Body of pancreas (tissue), 4 donors: ENCODE data around the gene APBB1. TPM values are rescaled to one million over a fixed set of nuclear protein-coding genes. Genes with fewer than 3 reads are reported as not detected.

Experiments used
- ATAC-seq: fragments of 150-250 bp; one replicate; pipeline ENCODE4 v1.9.1; 2016
- DNase-seq, 4 donors: peaks; one replicate each; pipeline ENCODE4 v3.0.0-alpha.2; 2019
- H3K27ac ChIP-seq, 4 donors: fragments of 200-600 bp; sonication (generic); 1 replicate in 3 of 4; 2 replicates in 1 of 4; pipeline versions ENCODE4 v1.5.1 to v1.6.1; 2016 to 2019; ENCODE audit warnings: mild to moderate bottlenecking in 1 of 4, mixed read lengths in 1 of 4, moderate library complexity in 1 of 4
- H3K27me3 ChIP-seq, 2 donors: fragments of 200-600 bp; sonication (generic); one replicate each; pipeline ENCODE4 v1.6.0; 2016; ENCODE audit warnings: mild to moderate bottlenecking in 1 of 2
- H3K36me3 ChIP-seq, 2 donors: fragments of 200-600 bp; sonication (generic); replicated peaks in 1 of 2; 2 replicates each; pipeline ENCODE4 v1.5.1; 2016; ENCODE audit warnings: low read depth in 2 of 2; ENCODE audit not compliant: insufficient read depth in 1 of 2
- H3K4me1 ChIP-seq: fragments of 200-600 bp; sonication (generic); one replicate; pipeline ENCODE4 v1.6.0; 2016
- H3K4me3 ChIP-seq, 2 donors: fragments of 200-600 bp; sonication (generic); 1 replicate in 1 of 2; 2 replicates in 1 of 2; pipeline ENCODE4 v1.5.1; 2016 to 2019
- H3K9me3 ChIP-seq, 3 donors: fragments of 200-600 bp; sonication (generic); 1 replicate in 2 of 3; 2 replicates in 1 of 3; pipeline ENCODE4 v1.5.1; 2016
- POLR2A ChIP-seq, 3 donors: fragments of 450-650 bp; IDR thresholded peaks; one replicate each; pipeline ENCODE4 v1.6.1; 2016; ENCODE audit warnings: antibody characterized with exemption in 3 of 3, mild to moderate bottlenecking in 2 of 3
- WGBS, 2 donors: methylation state at CpG; one replicate each; pipeline ENCODE4 v1.1.5; 2017; 5-methylcytosine and 5-hydroxymethylcytosine counted together
- intact Hi-C: fragments of 100-400 bp; cut with DNase I; formaldehyde crosslinking; loops from one replicate; pipeline ENCODE4 v1.15.1; 2023
- total RNA-seq, 2 donors: library from RNA; depleted of rRNA; stranded (reverse); fragments of >200 nt; gene quantifications; one replicate each; pipeline ENCODE4 v1.1.0, GENCODE V29; 2016
- TF ChIP-seq, protein P1 (sequence below), 7 experiments: fragments of 450-650 bp in 4 of 7; fragments of 200-600 bp in 3 of 7; sonication (generic) in 3 of 7; IDR thresholded peaks; one replicate each; pipeline ENCODE4 v1.5.1; 2016 to 2019; ENCODE audit warnings: antibody characterized with exemption in 7 of 7

The APBB1 gene
- total RNA-seq, 2 donors from 2014 or later, result 25.4 to 48.5 TPM

GRCh38 chr11:6437993-6438392 lies 19.1 kb upstream of the APBB1 start:
- Histone ChIP-seq H3K36me3 (no peaks in the 10 kb centered on the region), H3K27ac (no peak overlapping the region), H3K27me3 (no peaks in the 10 kb centered on the region), H3K9me3 (no peaks in the 10 kb centered on the region), H3K4me3 (no peak overlapping the region), H3K4me1 (peaks cover 9% of the 10 kb centered on the region)
- ATAC-seq (no peak), DNase-seq (peak in 1 of 4 donors; percentile 11)
- intact Hi-C loops, result no loop called here
- no peak for TF ChIP-seq POLR2A (IDR thresholded peaks at IDR 0.05)
- TF ChIP-seq, protein P1, sequence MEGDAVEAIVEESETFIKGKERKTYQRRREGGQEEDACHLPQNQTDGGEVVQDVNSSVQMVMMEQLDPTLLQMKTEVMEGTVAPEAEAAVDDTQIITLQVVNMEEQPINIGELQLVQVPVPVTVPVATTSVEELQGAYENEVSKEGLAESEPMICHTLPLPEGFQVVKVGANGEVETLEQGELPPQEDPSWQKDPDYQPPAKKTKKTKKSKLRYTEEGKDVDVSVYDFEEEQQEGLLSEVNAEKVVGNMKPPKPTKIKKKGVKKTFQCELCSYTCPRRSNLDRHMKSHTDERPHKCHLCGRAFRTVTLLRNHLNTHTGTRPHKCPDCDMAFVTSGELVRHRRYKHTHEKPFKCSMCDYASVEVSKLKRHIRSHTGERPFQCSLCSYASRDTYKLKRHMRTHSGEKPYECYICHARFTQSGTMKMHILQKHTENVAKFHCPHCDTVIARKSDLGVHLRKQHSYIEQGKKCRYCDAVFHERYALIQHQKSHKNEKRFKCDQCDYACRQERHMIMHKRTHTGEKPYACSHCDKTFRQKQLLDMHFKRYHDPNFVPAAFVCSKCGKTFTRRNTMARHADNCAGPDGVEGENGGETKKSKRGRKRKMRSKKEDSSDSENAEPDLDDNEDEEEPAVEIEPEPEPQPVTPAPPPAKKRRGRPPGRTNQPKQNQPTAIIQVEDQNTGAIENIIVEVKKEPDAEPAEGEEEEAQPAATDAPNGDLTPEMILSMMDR (IDR thresholded peaks at IDR 0.05), result no peak
- WGBS, 2 donors, result 49 to 55% methylated on average over 3 of the region's 3 CpGs

- H3K9me3 ChIP-seq, result no peaks in the 10 kb centered on the region
- intact Hi-C loops, result no loop called here
- H3K27ac ChIP-seq, result no peak overlapping the region
- peaks cover 9% of the 10 kb centered on the region for H3K4me1 ChIP-seq
- TF ChIP-seq POLR2A (IDR thresholded peaks at IDR 0.05), result no peak
- TF ChIP-seq, protein P1 (IDR thresholded peaks at IDR 0.05), result no peak
- no peak for DNase-seq
- no peak overlapping the region for H3K4me3 ChIP-seq
- ATAC-seq, result no peak
- H3K27me3 ChIP-seq, result no peaks in the 10 kb centered on the region
- 86 to 89% methylated on average over 8 to 12 of the region's 12 CpGs for WGBS, 2 donors
- H3K36me3 ChIP-seq, result no peaks in the 10 kb centered on the region
These were observed 18.5 kb upstream of the APBB1 start for GRCh38 chr11:6437423-6437822.

DNA sequence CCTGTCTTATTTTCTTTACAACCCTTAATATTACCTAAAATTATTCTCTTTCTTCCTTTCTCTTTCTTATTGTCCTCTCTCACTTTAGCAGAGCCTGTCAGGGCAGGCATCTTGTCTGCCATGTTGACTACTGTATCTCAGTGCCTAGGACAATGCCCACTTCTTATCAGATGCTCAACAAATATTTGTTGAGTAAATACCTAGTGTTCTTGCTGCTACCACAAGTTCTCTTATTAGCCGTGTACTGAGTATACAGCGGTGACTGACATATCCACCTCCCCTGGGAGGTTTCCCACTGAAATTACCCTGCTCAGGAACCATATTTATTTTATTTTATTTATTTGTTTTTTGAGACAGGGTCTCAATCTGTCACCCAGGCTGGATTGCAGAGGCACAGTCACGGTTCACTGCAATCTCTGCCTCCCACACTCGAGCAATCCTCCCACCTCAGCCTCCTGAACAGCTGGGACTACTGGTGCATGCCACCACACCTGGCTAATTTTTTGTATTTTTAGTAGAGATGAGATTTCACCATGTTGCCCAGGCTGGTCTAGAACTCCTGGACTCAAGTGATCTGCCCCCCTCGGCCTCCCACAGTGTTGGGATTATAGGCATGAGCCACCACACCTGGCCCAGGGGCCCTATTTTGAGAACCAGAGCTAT lies 15.2 kb upstream of the APBB1 start:
- no peak for DNase-seq
- H3K4me1 ChIP-seq, result no peaks in the 10 kb centered on the region
- no peaks in the 10 kb centered on the region for H3K27me3 ChIP-seq
- no peak for TF ChIP-seq POLR2A (IDR thresholded peaks at IDR 0.05)
- TF ChIP-seq, protein P1 (IDR thresholded peaks at IDR 0.05), result no peak
- H3K27ac ChIP-seq, result no peak overlapping the region
- 46 to 48% methylated on average over 4 to 5 of the region's 5 CpGs for WGBS, 2 donors
- H3K36me3 ChIP-seq, result no peaks in the 10 kb centered on the region
- H3K9me3 ChIP-seq, result no peaks in the 10 kb centered on the region
- H3K4me3 ChIP-seq, result no peak overlapping the region
- ATAC-seq, result no peak
- intact Hi-C loops, result no loop called here

DNA sequence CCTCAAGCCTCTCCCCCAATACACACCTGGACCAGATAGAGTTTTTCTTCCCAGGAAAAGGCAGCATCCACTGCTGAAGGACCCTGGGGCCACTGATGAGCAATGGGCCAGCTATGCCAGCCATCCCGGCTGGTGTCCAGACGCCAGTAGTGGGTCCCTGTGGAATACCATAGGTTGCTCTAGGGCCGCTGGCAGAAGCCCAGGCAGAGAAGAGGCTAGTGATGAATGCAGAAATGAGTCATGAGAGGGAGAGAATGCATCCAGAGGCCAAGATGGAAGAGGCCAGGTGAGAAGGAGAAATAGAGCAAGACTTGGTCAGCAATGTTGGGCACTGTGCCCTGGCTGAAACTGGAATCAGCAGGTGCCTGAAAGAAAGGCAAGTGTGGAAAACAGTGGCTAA lies 13.0 kb upstream of the APBB1 start:
- Histone ChIP-seq H3K9me3 (no peaks in the 10 kb centered on the region), H3K36me3 (no peaks in the 10 kb centered on the region), H3K4me3 (no peak overlapping the region), H3K27ac (no peak overlapping the region), H3K27me3 (no peaks in the 10 kb centered on the region), H3K4me1 (no peaks in the 10 kb centered on the region)
- 84 to 94% methylated on average over 3 of the region's 3 CpGs for WGBS, 2 donors
- ATAC-seq, result no peak
- TF ChIP-seq POLR2A (IDR thresholded peaks at IDR 0.05), result no peak
- TF ChIP-seq, protein P1 (IDR thresholded peaks at IDR 0.05), result no peak
- intact Hi-C loops, result no loop called here
- no peak for DNase-seq

- no peak for TF ChIP-seq POLR2A (IDR thresholded peaks at IDR 0.05)
- TF ChIP-seq, protein P1 (IDR thresholded peaks at IDR 0.05), result no peak
- Histone ChIP-seq H3K4me3 (no peak overlapping the region), H3K27ac (no peak overlapping the region), H3K27me3 (no peaks in the 10 kb centered on the region), H3K36me3 (no peaks in the 10 kb centered on the region), H3K9me3 (no peaks in the 10 kb centered on the region), H3K4me1 (no peaks in the 10 kb centered on the region)
- ATAC-seq, result no peak
- intact Hi-C loops, result no loop called here
- no peak for DNase-seq
These were observed 8.6 kb upstream of the APBB1 start for GRCh38 chr11:6427516-6427915.
